ENCODE measurements around the gene OBP2A. TPM values are rescaled to one million over a fixed set of nuclear protein-coding genes. Genes with fewer than 3 reads are reported as not detected.
"Not testable (repeated sequence)": the region's sequence is repeated elsewhere in the genome, so short reads cannot be mapped to it uniquely, and the experiment has no call there.

Gene OBP2A, protein sequence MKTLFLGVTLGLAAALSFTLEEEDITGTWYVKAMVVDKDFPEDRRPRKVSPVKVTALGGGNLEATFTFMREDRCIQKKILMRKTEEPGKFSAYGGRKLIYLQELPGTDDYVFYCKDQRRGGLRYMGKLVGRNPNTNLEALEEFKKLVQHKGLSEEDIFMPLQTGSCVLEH
- total RNA-seq: not detected

DNA sequence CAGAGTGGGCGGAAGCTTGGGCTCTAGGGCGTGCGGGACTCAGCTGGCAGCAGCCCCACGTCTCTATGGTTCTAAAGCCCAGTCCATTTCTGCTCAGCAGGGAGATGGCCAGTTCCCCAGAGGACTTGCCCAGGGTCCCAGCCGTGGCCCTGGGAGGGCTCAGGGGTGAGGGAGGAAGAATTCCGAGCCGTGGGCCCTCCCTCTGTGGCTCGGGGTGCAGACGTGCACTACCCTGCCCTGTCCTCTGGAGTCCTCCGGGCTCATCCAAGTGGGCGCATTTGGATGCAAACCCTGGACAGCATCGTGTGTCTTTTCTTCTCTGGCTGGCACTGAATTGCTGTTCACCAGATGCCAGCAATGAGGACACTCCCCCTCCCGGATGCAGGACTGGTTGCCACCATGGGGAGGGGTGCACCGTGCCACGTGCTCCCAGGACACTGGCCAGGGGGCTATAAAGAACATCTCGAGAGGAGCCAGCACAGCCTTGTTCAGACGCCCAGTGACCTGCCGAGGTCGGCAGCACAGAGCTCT is at the start of gene OBP2A:
TSS of gene OBP2A (plus strand) at position 481 of the 531 bp plus-strand sequence. CDS start 55 bp downstream, outside the sequence.
- not testable (repeated sequence) for DNase-seq (ENCODE audit: low spot score)

GRCh38 chr9:135498381-135499126 is 47.4 kb upstream of the OBP2A start:
- DNase-seq (ENCODE audit: low spot score): no peak

DNA sequence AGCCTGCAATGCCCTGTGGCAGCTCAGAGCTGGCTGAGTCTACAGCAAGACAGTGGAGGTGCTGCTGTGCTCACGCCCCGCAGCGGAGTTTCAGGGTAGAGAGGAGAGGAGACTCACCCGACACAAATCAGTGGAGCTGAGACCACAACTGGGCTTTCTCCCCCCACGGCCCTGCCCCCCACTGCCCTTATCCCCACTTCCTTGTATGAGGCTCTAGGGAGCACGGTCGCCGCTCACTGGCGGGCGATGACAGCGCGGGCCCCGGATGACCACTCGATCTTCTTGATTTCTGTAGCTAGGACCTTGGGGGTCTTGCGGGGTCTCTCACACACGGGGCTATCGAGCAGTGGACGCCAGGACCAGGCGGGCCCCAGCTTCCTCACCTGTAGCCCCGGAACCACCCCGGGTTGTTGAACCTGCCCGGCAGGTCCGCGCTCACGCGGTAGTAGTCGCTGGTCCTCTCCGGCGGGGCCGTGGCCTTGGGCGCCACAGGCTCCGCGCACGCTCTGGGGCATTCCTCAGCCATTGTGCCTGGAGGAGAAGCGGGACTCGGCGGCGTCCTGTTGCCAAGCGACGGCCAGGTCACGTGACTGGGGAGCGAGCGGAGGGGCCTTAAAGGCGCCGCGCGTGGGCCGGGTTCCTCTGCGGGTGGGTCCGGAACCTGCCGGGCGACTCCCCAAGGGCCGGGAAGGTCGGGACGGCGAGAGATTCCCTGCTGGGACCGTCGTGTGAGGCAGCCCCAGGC is 46.4 kb upstream of the OBP2A start:
- peak; percentile 94 for DNase-seq (ENCODE audit: low spot score)

DNA sequence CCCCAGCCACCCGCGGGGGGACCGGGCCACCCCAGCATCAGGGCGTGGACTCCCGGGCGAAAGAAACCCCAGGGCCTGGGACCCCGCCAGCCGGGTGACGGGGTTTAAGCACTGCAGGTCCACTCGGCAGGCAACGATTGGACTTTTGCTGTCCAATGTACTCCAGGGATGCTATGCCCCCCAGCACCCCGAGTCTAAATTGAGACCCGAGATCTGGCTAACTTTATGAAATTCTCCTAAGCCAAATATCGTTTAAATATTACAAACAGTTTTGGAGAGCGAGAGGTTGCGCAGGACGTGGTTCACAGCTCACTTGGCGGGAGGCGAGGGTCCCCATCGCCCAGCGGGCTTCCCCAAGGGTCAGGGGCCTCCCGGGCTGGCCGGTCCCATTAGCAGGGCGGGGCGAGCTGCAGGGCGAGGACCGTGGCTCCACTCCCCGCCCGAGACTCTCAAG is 45.8 kb upstream of the OBP2A start:
- no peak for DNase-seq (ENCODE audit: low spot score)

DNA sequence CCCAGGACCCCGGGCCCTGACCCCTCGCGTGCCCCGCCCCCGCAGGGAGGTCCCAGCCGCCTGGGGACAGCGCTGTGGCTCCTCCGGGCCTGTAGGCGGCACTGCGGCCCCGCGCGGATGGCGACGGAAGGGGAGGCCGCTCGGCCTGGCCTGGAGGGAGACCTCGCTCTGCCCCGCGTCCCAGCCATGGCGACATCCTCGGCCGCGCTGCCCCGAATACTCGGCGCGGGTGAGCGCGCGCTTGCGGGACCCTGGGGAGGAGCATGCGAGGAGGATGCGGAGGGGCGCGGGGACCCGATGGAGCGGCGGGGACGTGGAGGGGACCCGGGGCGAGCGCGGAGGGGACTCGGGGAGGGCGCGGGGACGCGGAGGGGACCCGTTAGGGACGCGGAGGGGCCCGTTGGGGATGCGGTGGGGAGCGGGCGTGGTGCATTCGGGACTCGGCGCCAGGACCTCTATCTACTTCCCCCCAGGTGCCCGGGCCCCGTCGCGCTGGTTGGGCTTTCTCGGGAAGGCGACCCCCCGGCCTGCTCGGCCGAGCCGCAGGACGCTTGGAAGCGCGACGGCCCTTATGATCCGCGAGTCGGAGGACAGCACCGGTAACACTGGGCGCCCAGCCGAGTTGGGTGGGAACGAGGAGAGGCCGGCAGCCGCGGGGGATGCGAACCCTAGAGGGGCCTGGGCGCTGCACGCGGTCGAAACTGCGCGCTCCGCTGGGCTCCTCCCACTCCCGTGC is 45.2 kb upstream of the OBP2A start, which contains the start of gene MRPS2:
TSS of gene MRPS2 (plus strand) at position 158 of the 736 bp plus-strand sequence. CDS start at position 187, 29 bp downstream.
- DNase-seq (ENCODE audit: low spot score): peak; percentile 84

- DNase-seq (ENCODE audit: low spot score): no peak
These were observed 44.4 kb upstream of the OBP2A start for GRCh38 chr9:135501261-135502167.

- no peak for DNase-seq (ENCODE audit: low spot score)
These were observed 43.6 kb upstream of the OBP2A start for GRCh38 chr9:135502168-135502872.

GRCh38 chr9:135502873-135503321 is 43.0 kb upstream of the OBP2A start:
- no peak for DNase-seq (ENCODE audit: low spot score)

- no peak for DNase-seq (ENCODE audit: low spot score)
These were observed 42.3 kb upstream of the OBP2A start for GRCh38 chr9:135503371-135504261.

GRCh38 chr9:135504262-135505243 is 41.4 kb upstream of the OBP2A start:
- no peak for DNase-seq (ENCODE audit: low spot score)

DNA sequence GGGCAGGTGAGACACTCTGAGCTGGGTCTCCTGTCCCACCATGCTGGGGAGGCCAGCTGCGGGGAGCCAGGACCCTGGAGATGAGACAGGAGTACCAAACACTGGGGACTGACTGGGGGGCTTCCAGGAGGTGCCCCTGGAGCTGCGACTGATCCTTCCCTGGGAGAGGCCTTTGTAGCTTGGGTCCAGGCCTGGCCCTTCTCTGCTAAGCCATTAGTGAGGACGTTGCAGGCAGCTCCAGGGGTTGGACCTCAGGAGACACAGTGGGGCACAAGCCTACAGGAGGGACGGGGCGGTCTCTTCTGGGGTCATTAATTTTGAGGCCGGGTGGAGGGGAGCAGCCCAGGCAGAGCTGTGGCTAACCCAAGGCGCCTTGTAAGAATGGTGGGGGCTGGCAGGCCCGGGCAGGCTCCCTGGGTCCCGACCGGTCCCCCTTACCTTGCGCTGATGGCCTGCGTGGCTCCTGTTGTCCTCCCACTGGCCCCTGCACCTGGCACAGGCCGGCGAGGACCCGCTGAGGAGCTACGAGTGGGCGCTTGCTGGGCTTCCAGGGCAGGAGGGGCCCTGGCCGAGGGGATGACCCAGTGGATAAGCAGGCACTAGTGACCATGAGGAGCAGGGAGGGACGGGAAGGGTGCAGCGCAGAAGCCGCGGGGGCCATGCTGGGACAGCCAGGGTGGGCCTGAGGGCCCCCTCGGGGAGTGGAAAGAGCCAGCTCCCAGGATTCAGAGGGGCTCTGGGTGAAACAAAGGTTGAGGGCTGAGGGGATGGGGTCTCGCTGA is 40.3 kb upstream of the OBP2A start:
- DNase-seq (ENCODE audit: low spot score): no peak

GRCh38 chr9:135506327-135507103 is 39.4 kb upstream of the OBP2A start:
- DNase-seq (ENCODE audit: low spot score): no peak

DNA sequence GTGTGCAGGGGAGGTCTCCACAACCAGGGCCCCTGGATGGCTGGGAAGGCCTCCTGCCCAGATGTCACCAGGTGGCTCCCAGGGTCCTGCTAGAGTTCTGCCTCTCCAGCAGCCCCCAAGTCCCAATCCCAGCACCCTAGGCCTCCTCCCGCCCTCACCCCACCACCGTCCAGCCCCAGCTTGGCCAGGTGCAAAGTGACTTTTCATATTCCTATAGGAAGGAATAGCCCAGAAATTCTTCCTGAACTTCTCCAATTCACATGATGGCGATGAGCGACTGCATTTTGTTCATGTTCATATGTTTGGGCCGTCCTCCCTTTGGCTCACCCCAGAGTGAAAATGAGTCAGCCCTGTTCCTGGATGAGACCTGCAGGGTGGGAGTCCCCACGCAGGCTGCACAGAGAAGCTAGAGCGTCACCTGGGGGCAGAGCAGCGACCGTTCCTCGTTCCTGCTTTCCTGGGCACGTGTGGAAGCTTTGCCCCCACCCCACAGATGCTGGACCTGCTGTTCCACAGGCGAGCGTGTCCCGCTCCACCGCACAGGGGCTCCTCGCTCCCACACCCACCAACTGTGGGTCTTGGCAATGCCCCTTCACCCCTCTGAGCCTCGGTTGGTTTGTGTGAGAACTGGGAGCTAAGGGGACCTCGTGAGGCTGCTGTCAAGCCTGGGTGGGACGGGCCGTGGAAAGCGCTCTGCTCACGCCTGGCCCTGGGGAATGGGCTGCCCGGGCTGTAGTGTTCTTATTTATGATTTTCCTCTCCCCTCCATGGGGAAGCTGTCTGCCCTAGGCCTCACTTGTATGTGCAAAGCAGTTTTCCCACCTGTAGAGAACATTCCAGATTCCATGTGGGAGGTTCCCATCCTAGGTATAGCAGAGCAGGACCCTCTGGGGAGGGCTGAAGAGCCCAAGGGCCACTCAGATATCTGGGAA is 38.6 kb upstream of the OBP2A start:
- DNase-seq (ENCODE audit: low spot score): no peak

GRCh38 chr9:135508211-135508820 is 37.6 kb upstream of the OBP2A start:
- no peak for DNase-seq (ENCODE audit: low spot score)

All from ureter (tissue), 1 donor.